OCI-LY1 (cell line): Measurements from ENCODE around the gene ST3GAL3.
"Not testable (repeated sequence)": the region's sequence is repeated elsewhere in the genome, so short reads cannot be mapped to it uniquely, and the experiment has no call there.

ENCODE experiments used
- H2AFZ ChIP-seq: fragments of 200-600 bp; sonication (generic), shearing (Covaris generic); 2 replicates; pipeline ENCODE4 v1.6.0; 2014; ENCODE audit warnings: antibody characterized with exemption, mild to moderate bottlenecking, low read length
- H3F3A ChIP-seq: fragments of 200-600 bp; sonication (generic), shearing (Covaris generic); 2 replicates; pipeline ENCODE4 v1.6.0; 2014; ENCODE audit warnings: mild to moderate bottlenecking, antibody characterized with exemption, low read length, moderate library complexity; ENCODE audit not compliant: insufficient read depth
- H3K27ac ChIP-seq: fragments of 200-600 bp; sonication (generic); 2 replicates; pipeline ENCODE4 v1.5.1; 2014; ENCODE audit warnings: low read length, mixed run types, mild to moderate bottlenecking, low read depth; ENCODE audit not compliant: poor library complexity, severe bottlenecking
- H3K27me3 ChIP-seq: fragments of 200-600 bp; sonication (generic); 2 replicates; pipeline ENCODE4 v1.6.0; 2014; ENCODE audit warnings: antibody characterized with exemption, mild to moderate bottlenecking, low read length, moderate library complexity; ENCODE audit not compliant: insufficient read depth
- H3K36me3 ChIP-seq: fragments of 200-600 bp; sonication (generic); 2 replicates; pipeline ENCODE4 v1.6.1; 2014; ENCODE audit warnings: mild to moderate bottlenecking, antibody characterized with exemption, low read length, moderate library complexity, mixed read lengths; ENCODE audit not compliant: insufficient read depth
- H3K4me1 ChIP-seq: fragments of 200-600 bp; sonication (generic); 2 replicates; pipeline ENCODE4 v1.5.1; 2014; ENCODE audit warnings: mild to moderate bottlenecking, low read length, moderate library complexity; ENCODE audit not compliant: insufficient read depth, severe bottlenecking
- H3K4me2 ChIP-seq: fragments of 200-600 bp; sonication (generic), shearing (Covaris generic); 2 replicates; pipeline ENCODE4 v1.6.1; 2014; ENCODE audit warnings: low read length
- H3K4me3 ChIP-seq: fragments of 200-600 bp; sonication (generic); 2 replicates; pipeline ENCODE4 v1.5.1; 2014; ENCODE audit warnings: low read length, low read depth, mild to moderate bottlenecking, mixed read lengths; ENCODE audit not compliant: poor library complexity, severe bottlenecking
- H3K79me2 ChIP-seq: fragments of 200-600 bp; shearing (Covaris generic); 2 replicates; pipeline ENCODE4 v1.6.1; 2016; ENCODE audit warnings: mixed run types, low read length, mixed read lengths; ENCODE audit not compliant: insufficient read depth
- H3K9ac ChIP-seq: fragments of 200-600 bp; sonication (generic), shearing (Covaris generic); 2 replicates; pipeline ENCODE4 v1.6.1; 2014; ENCODE audit warnings: mild to moderate bottlenecking, low read length, mixed read lengths
- H3K9me2 ChIP-seq: fragments of 200-600 bp; sonication (generic), shearing (Covaris generic); 2 replicates; pipeline ENCODE4 v1.6.1; 2014; ENCODE audit warnings: low read depth, mild to moderate bottlenecking, low read length, mixed read lengths
- H3K9me3 ChIP-seq: fragments of 200-600 bp; shearing (Covaris generic); 2 replicates; pipeline ENCODE4 v1.6.1; 2014; ENCODE audit warnings: low read length, mixed read lengths
- H4K20me1 ChIP-seq: fragments of 200-600 bp; sonication (generic), shearing (Covaris generic); 2 replicates; pipeline ENCODE4 v1.6.0; 2016; ENCODE audit warnings: mild to moderate bottlenecking, low read length; ENCODE audit not compliant: insufficient read depth
- CTCF ChIP-seq: fragments of 200-600 bp; sonication (generic), shearing (Covaris generic); IDR thresholded peaks from 2 replicates; pipeline ENCODE4 v1.5.1; 2017; ENCODE audit warnings: mild to moderate bottlenecking, antibody characterized with exemption, low read length, moderate library complexity, mixed read lengths
- EZH2 ChIP-seq: fragments of 200-600 bp; sonication (generic), shearing (Covaris generic); IDR thresholded peaks from 2 replicates; pipeline ENCODE4 v1.8.0; 2017; ENCODE audit warnings: borderline replicate concordance, mixed run types, mild to moderate bottlenecking, antibody characterized with exemption, low read length, moderate library complexity, mixed read lengths

The ST3GAL3 gene

GRCh38 chr1:43774359-43774758 is 67.0 kb downstream of the ST3GAL3 start:
- H3K9me3 ChIP-seq = peaks cover 4% of the 10 kb centered on the region
- H3K9me2 ChIP-seq = no peaks in the 10 kb centered on the region
- H3K4me3 ChIP-seq = no peak overlapping the region
- H2AFZ ChIP-seq = no peak overlapping the region
- no peaks in the 10 kb centered on the region for H3K4me1 ChIP-seq
- no peak overlapping the region for H3K4me2 ChIP-seq
- no peak for TF ChIP-seq CTCF
- TF ChIP-seq EZH2 = no peak
- no peaks in the 10 kb centered on the region for H4K20me1 ChIP-seq
- no peak overlapping the region for H3K27ac ChIP-seq
- no peaks in the 10 kb centered on the region for H3K79me2 ChIP-seq
- no peak overlapping the region for H3K9ac ChIP-seq
- no peaks in the 10 kb centered on the region for H3F3A ChIP-seq
- H3K36me3 ChIP-seq = peaks cover 29% of the 10 kb centered on the region
- no peaks in the 10 kb centered on the region for H3K27me3 ChIP-seq

- no peak overlapping the region for H3K4me3 ChIP-seq
- no peak for TF ChIP-seq CTCF
- H3K79me2 ChIP-seq = no peaks in the 10 kb centered on the region
- H3K36me3 ChIP-seq = peaks cover 37% of the 10 kb centered on the region
- no peaks in the 10 kb centered on the region for H3K27me3 ChIP-seq
- H2AFZ ChIP-seq = no peak overlapping the region
- H3K9me2 ChIP-seq = no peaks in the 10 kb centered on the region
- no peak overlapping the region for H3K9ac ChIP-seq
- H3K4me1 ChIP-seq = no peaks in the 10 kb centered on the region
- no peaks in the 10 kb centered on the region for H3F3A ChIP-seq
- H3K27ac ChIP-seq = no peak overlapping the region
- H3K9me3 ChIP-seq = peaks cover 14% of the 10 kb centered on the region
- H3K4me2 ChIP-seq = no peak overlapping the region
- H4K20me1 ChIP-seq = no peaks in the 10 kb centered on the region
Measured at GRCh38 chr1:43776043-43776761, 68.9 kb downstream of the ST3GAL3 start.

GRCh38 chr1:43777916-43778315 is 70.6 kb downstream of the ST3GAL3 start:
- not testable (repeated sequence) for H3K9ac ChIP-seq, H2AFZ ChIP-seq, H4K20me1 ChIP-seq, H3K27ac ChIP-seq, H3K79me2 ChIP-seq, H3K4me2 ChIP-seq, H3F3A ChIP-seq, H3K27me3 ChIP-seq, H3K9me2 ChIP-seq, H3K4me3 ChIP-seq, H3K4me1 ChIP-seq
- H3K36me3 ChIP-seq = peaks cover 36% of the 10 kb centered on the region
- H3K9me3 ChIP-seq = peaks cover 14% of the 10 kb centered on the region

- peaks cover 14% of the 10 kb centered on the region for H3K9me3 ChIP-seq
Measured at GRCh38 chr1:43779266-43779665, 71.9 kb downstream of the ST3GAL3 start.

More at GRCh38 chr1:43779266-43779665, 71.9 kb downstream of the ST3GAL3 start:
- Histone ChIP-seq H3K36me3 (peaks cover 29% of the 10 kb centered on the region), H3K4me3 (no peak overlapping the region), H2AFZ (no peak overlapping the region), H3K9ac (no peak overlapping the region), H3F3A (no peaks in the 10 kb centered on the region), H3K27me3 (no peaks in the 10 kb centered on the region), H3K9me2 (no peaks in the 10 kb centered on the region), H4K20me1 (no peaks in the 10 kb centered on the region), H3K79me2 (no peaks in the 10 kb centered on the region), H3K4me2 (no peak overlapping the region), H3K27ac (no peak overlapping the region), H3K4me1 (no peaks in the 10 kb centered on the region)
- TF ChIP-seq EZH2 (no peak), CTCF (no peak)
